RWPE1 (cell line): ENCODE data around the gene PIK3AP1.
"Not testable (repeated sequence)": the region's sequence is repeated elsewhere in the genome, so short reads cannot be mapped to it uniquely, and the experiment has no call there.

Source experiments
- CTCF ChIA-PET: fragments of 350-600 bp; sonication (Branson Sonifier 250); formaldehyde crosslinking; extraction: SDS; loops from one replicate; lab custom pipeline; 2021; lab: Yijun Ruan, JAX
- POLR2A ChIA-PET: fragments of 400-600 bp; formaldehyde crosslinking; extraction: SDS; loops from one replicate; lab custom pipeline; 2020; ENCODE audit warnings: antibody characterized with exemption; ENCODE audit not compliant: low non-redundant PET; lab: Yijun Ruan, JAX
- DNase-seq: peaks from one replicate; pipeline ENCODE4 v3.0.0; 2012; ENCODE audit warnings: low spot score
- H3K27ac ChIP-seq: fragments of 450-650 bp; 2 replicates; pipeline ENCODE4 v1.5.1; 2017
- TF ChIP-seq, protein P1 (sequence below): fragments of 450-650 bp; conservative IDR thresholded peaks from 2 replicates; pipeline ENCODE4 v1.5.1; 2017; ENCODE audit warnings: low read depth, mild to moderate bottlenecking

The PIK3AP1 gene

DNA sequence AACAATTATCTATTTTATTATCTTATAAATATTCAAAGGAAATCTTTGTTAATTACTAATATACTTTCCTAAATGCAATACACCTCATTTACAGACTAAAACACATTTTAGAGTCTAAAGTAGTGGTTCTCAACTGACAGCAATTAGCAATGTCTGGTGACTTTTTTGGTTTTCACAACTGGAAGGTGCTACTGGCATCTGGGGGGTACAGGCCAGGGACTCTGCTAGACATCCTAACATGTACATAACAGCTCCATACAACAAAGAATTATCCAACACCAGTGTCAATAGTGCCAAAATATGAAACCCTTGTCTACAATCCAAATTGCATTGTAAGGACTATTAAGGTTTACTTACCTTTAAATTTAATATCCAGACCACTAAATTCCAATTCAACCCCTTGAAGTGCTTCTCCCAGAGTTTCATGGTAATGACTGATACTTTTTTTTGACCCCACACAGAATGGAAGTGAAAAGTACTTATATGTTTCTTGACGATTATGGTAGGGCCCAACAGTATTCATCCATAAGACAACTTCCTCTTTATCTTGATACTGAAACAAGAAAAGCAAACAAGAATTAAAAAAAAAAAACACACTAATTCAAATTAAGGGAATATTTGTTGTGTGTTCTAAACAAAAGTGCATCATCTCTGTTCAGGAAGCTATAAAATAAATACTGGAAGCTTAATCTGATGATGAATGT, 143.9 kb downstream of the PIK3AP1 start:
- DNase-seq = no peak
- ChIA-PET CTCF (no interaction called here), POLR2A (no interaction called here)
- no peak overlapping the region for H3K27ac ChIP-seq
- TF ChIP-seq, protein P1, sequence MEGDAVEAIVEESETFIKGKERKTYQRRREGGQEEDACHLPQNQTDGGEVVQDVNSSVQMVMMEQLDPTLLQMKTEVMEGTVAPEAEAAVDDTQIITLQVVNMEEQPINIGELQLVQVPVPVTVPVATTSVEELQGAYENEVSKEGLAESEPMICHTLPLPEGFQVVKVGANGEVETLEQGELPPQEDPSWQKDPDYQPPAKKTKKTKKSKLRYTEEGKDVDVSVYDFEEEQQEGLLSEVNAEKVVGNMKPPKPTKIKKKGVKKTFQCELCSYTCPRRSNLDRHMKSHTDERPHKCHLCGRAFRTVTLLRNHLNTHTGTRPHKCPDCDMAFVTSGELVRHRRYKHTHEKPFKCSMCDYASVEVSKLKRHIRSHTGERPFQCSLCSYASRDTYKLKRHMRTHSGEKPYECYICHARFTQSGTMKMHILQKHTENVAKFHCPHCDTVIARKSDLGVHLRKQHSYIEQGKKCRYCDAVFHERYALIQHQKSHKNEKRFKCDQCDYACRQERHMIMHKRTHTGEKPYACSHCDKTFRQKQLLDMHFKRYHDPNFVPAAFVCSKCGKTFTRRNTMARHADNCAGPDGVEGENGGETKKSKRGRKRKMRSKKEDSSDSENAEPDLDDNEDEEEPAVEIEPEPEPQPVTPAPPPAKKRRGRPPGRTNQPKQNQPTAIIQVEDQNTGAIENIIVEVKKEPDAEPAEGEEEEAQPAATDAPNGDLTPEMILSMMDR = no peak

DNA sequence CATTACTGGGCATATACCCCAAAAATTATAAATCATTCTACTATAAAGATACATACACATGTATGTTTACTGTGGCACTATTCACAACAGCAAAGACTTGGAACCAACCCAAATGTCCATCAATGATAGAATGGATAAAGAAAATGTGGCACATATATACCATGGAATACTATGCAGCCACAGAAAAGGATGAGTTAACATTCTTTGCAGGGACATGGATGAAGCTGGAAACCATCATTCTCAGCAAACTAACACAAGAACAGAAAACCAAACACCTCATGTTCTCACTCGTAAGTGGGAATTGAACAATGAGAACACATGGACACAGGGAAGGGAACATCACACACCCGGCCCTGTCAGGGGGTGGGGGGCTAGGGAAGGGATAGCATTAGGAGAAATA, 145.8 kb downstream of the PIK3AP1 start:
- CTCF ChIA-PET, H3K27ac ChIP-seq, DNase-seq, POLR2A ChIA-PET: not testable (repeated sequence)

DNA sequence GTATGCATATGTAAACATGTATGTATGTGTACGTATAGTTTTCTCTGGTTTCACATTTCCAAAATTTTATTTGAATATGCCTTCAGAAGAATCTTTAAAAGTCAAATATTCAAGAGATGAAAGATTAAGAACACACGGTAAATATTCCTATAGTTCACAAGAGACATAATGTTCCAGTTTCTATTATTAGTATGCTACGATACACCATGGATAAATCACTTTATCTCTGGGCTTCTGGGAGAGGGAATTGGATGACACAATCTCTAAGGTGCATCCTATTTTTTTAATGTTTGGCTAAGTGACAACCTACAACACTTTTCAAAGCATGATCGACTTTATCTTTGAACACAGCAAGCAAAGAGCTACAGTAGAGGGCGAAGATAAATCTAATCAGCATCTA, 147.3 kb downstream of the PIK3AP1 start:
- TF ChIP-seq, protein P1 = no peak
- ChIA-PET CTCF (no interaction called here), POLR2A (no interaction called here)
- DNase-seq = no peak
- no peak overlapping the region for H3K27ac ChIP-seq

DNA sequence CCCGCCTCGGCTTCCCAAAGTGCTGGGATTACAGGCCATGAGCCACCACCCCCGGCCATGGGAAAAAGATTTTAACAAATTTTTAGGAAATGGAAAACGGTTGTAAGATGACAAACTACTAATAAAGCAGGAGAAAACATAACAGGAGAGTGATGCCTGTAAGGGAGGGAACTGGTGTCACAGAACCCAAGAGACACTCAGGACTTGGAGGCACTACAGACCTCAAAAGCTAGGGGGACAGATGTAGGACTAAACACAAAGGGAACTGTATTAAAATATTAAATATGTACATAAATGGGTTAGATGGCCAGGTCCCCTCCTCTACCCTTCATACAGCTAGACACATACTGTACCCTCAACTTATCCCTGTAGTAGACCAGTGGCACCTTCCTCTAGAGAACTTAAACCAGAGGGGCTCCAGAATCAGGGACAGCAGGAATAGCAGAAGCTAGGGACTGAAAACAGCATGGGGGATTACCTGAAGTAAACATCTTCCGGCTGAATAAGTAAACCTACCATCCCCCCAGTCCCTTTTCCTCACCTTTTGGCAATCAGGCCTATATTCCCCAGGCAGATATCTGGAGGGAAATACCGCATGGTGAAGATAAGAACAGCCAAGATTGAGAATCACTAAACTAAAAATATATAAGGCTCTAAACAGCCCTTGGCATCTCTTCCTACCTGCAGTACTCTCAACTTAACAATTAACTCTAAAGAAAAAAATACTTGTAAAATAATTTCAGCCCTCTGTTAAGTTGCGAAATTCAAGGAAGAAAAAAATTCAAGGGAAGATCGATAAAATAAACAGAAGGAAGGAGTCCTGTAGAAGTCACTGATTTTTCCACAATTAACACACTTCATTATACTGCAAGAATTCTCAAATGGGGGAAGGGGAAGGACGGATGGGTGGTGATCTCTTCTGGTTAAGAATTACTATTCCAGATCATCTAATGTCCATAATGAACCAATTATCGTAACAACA, 149.0 kb downstream of the PIK3AP1 start:
- CTCF ChIA-PET = interaction anchor here (0.7 kb wide), 1 partner anchor 73 kb away, joined by 3 read pairs; no protein-coding TSS in a partner anchor
- POLR2A ChIA-PET = no interaction called here

DNA sequence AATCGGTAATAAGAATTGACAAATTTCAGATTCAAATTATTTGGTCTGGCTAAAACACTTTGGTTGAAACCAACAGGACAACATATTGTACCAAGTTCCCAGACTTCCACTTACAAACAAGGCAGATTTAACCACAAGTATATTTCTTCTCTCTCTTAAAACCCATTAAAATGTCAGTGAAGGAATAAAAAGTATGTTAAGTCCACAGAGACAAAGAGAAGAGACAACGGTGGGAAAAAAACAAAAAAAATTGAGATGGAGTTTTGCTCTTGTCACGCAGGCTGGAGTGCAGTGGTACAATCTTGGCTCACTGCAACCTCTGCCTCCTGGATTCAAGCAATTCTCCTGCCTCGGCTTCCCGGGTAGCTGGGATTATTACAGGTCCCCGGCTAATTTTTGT, 149.8 kb downstream of the PIK3AP1 start:
- no peak overlapping the region for H3K27ac ChIP-seq
- POLR2A ChIA-PET = no interaction called here
- CTCF ChIA-PET = interaction anchor here (0.7 kb wide), 1 partner anchor 72 kb away, joined by 3 read pairs; no protein-coding TSS in a partner anchor
- no peak for DNase-seq
- TF ChIP-seq, protein P1 = no peak

More for the DNA sequence above, 149.0 kb downstream of the PIK3AP1 start:
- no peak for DNase-seq
- H3K27ac ChIP-seq = no peak overlapping the region
- TF ChIP-seq, protein P1 = no peak

DNA sequence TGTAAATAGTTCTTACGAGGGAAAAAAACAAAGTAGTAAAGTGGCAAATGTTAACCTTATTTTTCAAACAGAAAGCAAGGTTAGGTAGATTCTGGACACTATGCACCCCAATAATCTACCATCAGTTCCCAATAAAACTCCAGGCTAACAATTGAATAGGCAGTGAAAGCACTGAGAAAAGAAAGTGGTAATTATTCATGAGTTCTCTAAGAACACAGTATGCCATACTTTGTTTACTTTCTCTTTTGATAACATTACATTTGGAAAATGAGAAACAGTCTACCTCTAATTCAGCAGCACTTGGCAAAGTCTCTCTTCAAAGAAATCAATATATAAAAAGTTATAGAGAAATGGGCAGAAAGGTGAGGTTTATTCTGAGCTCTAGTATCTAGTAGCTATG, 151.9 kb downstream of the PIK3AP1 start:
- H3K27ac ChIP-seq = no peak overlapping the region
- TF ChIP-seq, protein P1 = no peak
- ChIA-PET POLR2A (no interaction called here), CTCF (no interaction called here)
- no peak for DNase-seq
